ENCODE measurements around the gene SLC5A9. TPM values are rescaled to one million over a fixed set of nuclear protein-coding genes. Genes with fewer than 3 reads are reported as not detected.
"Not testable (repeated sequence)": the region's sequence is repeated elsewhere in the genome, so short reads cannot be mapped to it uniquely, and the experiment has no call there.

The SLC5A9 gene
- total RNA-seq, 2 experiments from 2014 or later: not detected

GRCh38 chr1:48258106-48258505, 35.6 kb downstream of the SLC5A9 start:
- CTCF ChIA-PET: no interaction called here
- no peaks in the 10 kb centered on the region for H3K36me3 Mint-ChIP-seq (ENCODE audit: low read depth)
- no peak overlapping the region for H3K4me3 Mint-ChIP-seq
- no peaks in the 10 kb centered on the region for H3K4me1 Mint-ChIP-seq
- DNase-seq: no peak
- POLR2A ChIA-PET: no interaction called here
- no peaks in the 10 kb centered on the region for H3K9me3 Mint-ChIP-seq
- H3K27me3 Mint-ChIP-seq: peaks cover 4% of the 10 kb centered on the region
- H3K27ac Mint-ChIP-seq: no peak overlapping the region

GRCh38 chr1:48261881-48262400, 39.4 kb downstream of the SLC5A9 start:
- Mint-ChIP-seq H3K36me3 (ENCODE audit: low read depth) (no peaks in the 10 kb centered on the region), H3K4me3 (no peak overlapping the region), H3K27ac (no peak overlapping the region), H3K27me3 (peaks cover 3% of the 10 kb centered on the region), H3K9me3 (no peaks in the 10 kb centered on the region), H3K4me1 (no peaks in the 10 kb centered on the region)
- DNase-seq: no peak
- ChIA-PET POLR2A (no interaction called here), CTCF (no interaction called here)

GRCh38 chr1:48263041-48263440, 40.5 kb downstream of the SLC5A9 start:
- ChIA-PET POLR2A (no interaction called here), CTCF (no interaction called here)
- Mint-ChIP-seq H3K9me3 (no peaks in the 10 kb centered on the region), H3K27ac (no peak overlapping the region), H3K36me3 (ENCODE audit: low read depth) (no peaks in the 10 kb centered on the region), H3K4me1 (no peaks in the 10 kb centered on the region), H3K27me3 (peaks cover 3% of the 10 kb centered on the region), H3K4me3 (no peak overlapping the region)
- no peak for DNase-seq

- H3K36me3 Mint-ChIP-seq (ENCODE audit: low read depth): no peaks in the 10 kb centered on the region
- POLR2A ChIA-PET: no interaction called here
- H3K27me3 Mint-ChIP-seq: peaks cover 3% of the 10 kb centered on the region
- H3K4me1 Mint-ChIP-seq: no peaks in the 10 kb centered on the region
- no peak for DNase-seq
- CTCF ChIA-PET: no interaction called here
- H3K4me3 Mint-ChIP-seq: no peak overlapping the region
- no peaks in the 10 kb centered on the region for H3K9me3 Mint-ChIP-seq
- H3K27ac Mint-ChIP-seq: no peak overlapping the region
These were observed 44.1 kb downstream of the SLC5A9 start for GRCh38 chr1:48266576-48266975.

- H3K9me3 Mint-ChIP-seq; DNase-seq; H3K27ac Mint-ChIP-seq; H3K27me3 Mint-ChIP-seq; H3K36me3 Mint-ChIP-seq (ENCODE audit: low read depth); H3K4me1 Mint-ChIP-seq; POLR2A ChIA-PET; H3K4me3 Mint-ChIP-seq: not testable (repeated sequence)
- CTCF ChIA-PET: interaction anchor here (0.6 kb wide), 1 partner anchor 25 kb away, joined by 3 read pairs; no protein-coding TSS in a partner anchor
These were observed 54.9 kb downstream of the SLC5A9 start for GRCh38 chr1:48277437-48277836.

GRCh38 chr1:48282329-48282728, 59.8 kb downstream of the SLC5A9 start:
- H3K4me1 Mint-ChIP-seq; DNase-seq; H3K36me3 Mint-ChIP-seq (ENCODE audit: low read depth); H3K27me3 Mint-ChIP-seq; H3K4me3 Mint-ChIP-seq; CTCF ChIA-PET; POLR2A ChIA-PET; H3K9me3 Mint-ChIP-seq; H3K27ac Mint-ChIP-seq: not testable (repeated sequence)

GRCh38 chr1:48284696-48285420, 62.3 kb downstream of the SLC5A9 start:
- H3K27me3 Mint-ChIP-seq; CTCF ChIA-PET; H3K36me3 Mint-ChIP-seq (ENCODE audit: low read depth); H3K4me1 Mint-ChIP-seq; H3K4me3 Mint-ChIP-seq; POLR2A ChIA-PET; DNase-seq; H3K27ac Mint-ChIP-seq; H3K9me3 Mint-ChIP-seq: not testable (repeated sequence)

- Mint-ChIP-seq H3K36me3 (ENCODE audit: low read depth) (no peaks in the 10 kb centered on the region), H3K27ac (no peak overlapping the region), H3K4me1 (no peaks in the 10 kb centered on the region), H3K4me3 (no peak overlapping the region), H3K27me3 (no peaks in the 10 kb centered on the region), H3K9me3 (no peaks in the 10 kb centered on the region)
- ChIA-PET POLR2A (no interaction called here), CTCF (no interaction called here)
- DNase-seq: no peak
These were observed 63.0 kb downstream of the SLC5A9 start for GRCh38 chr1:48285525-48285924.

- no peak for DNase-seq
- Mint-ChIP-seq H3K36me3 (ENCODE audit: low read depth) (no peaks in the 10 kb centered on the region), H3K4me1 (no peaks in the 10 kb centered on the region), H3K27ac (no peak overlapping the region), H3K4me3 (no peak overlapping the region), H3K9me3 (no peaks in the 10 kb centered on the region), H3K27me3 (no peaks in the 10 kb centered on the region)
- ChIA-PET POLR2A (no interaction called here), CTCF (no interaction called here)
These were observed 68.9 kb downstream of the SLC5A9 start for GRCh38 chr1:48291421-48291820.

GRCh38 chr1:48292706-48293105, 70.2 kb downstream of the SLC5A9 start:
- ChIA-PET POLR2A (no interaction called here), CTCF (no interaction called here)
- Mint-ChIP-seq H3K27me3 (no peaks in the 10 kb centered on the region), H3K36me3 (ENCODE audit: low read depth) (no peaks in the 10 kb centered on the region), H3K4me3 (no peak overlapping the region), H3K27ac (no peak overlapping the region), H3K9me3 (no peaks in the 10 kb centered on the region), H3K4me1 (no peaks in the 10 kb centered on the region)
- DNase-seq: no peak

- CTCF ChIA-PET: interaction anchor here (0.6 kb wide), 1 partner anchor 52 kb away, joined by 3 read pairs; no protein-coding TSS in a partner anchor
- H3K27me3 Mint-ChIP-seq; H3K4me3 Mint-ChIP-seq; H3K27ac Mint-ChIP-seq; H3K9me3 Mint-ChIP-seq; H3K4me1 Mint-ChIP-seq; H3K36me3 Mint-ChIP-seq (ENCODE audit: low read depth); POLR2A ChIA-PET; DNase-seq: not testable (repeated sequence)
These were observed 71.6 kb downstream of the SLC5A9 start for GRCh38 chr1:48294094-48294493.

- DNase-seq: no peak
- H3K4me1 Mint-ChIP-seq: no peaks in the 10 kb centered on the region
- ChIA-PET CTCF (interaction anchor here (0.6 kb wide), 1 partner anchor 52 kb away, joined by 3 read pairs; no protein-coding TSS in a partner anchor), POLR2A (no interaction called here)
- H3K27ac Mint-ChIP-seq: no peak overlapping the region
- H3K9me3 Mint-ChIP-seq: no peaks in the 10 kb centered on the region
- H3K4me3 Mint-ChIP-seq: no peak overlapping the region
- no peaks in the 10 kb centered on the region for H3K27me3 Mint-ChIP-seq
- no peaks in the 10 kb centered on the region for H3K36me3 Mint-ChIP-seq (ENCODE audit: low read depth)
These were observed 72.1 kb downstream of the SLC5A9 start for GRCh38 chr1:48294656-48295055.
